ENCODE data around the gene HOXB4.

HOXB4 gene

GRCh38 chr17:48613862-48614694 lies 35.9 kb upstream of the HOXB4 start:
- no peak for DNase-seq

GRCh38 chr17:48612854-48613691 lies 34.9 kb upstream of the HOXB4 start:
- peak; percentile 49 for DNase-seq

GRCh38 chr17:48612456-48612853 lies 34.3 kb upstream of the HOXB4 start:
- DNase-seq, result no peak

GRCh38 chr17:48611681-48612455 lies 33.7 kb upstream of the HOXB4 start:
- DNase-seq, result no peak

GRCh38 chr17:48611213-48611612 lies 33.1 kb upstream of the HOXB4 start:
- no peak for DNase-seq

- DNase-seq, result no peak
These were observed 32.4 kb upstream of the HOXB4 start, which contains the start of gene HOXB7 for GRCh38 chr17:48610282-48611211. Gene HOXB7, minus strand, starts transcription at chr17:48611017. Its CDS starts 99 bp downstream, at chr17:48610918.

- DNase-seq, result no peak
These were observed 31.7 kb upstream of the HOXB4 start for GRCh38 chr17:48609759-48610281.

- no peak for DNase-seq
These were observed 30.9 kb upstream of the HOXB4 start for GRCh38 chr17:48609033-48609432.

- no peak for DNase-seq
These were observed 30.3 kb upstream of the HOXB4 start for GRCh38 chr17:48608494-48608834.

- no peak for DNase-seq
These were observed 28.9 kb upstream of the HOXB4 start for GRCh38 chr17:48606892-48607614.

GRCh38 chr17:48605991-48606891 lies 28.1 kb upstream of the HOXB4 start:
- DNase-seq, result no peak

GRCh38 chr17:48605409-48605919 lies 27.3 kb upstream of the HOXB4 start:
- DNase-seq, result no peak

GRCh38 chr17:48604770-48605329 lies 26.7 kb upstream of the HOXB4 start, which contains the start of gene HOXB6:
Gene HOXB6, minus strand, starts transcription at chr17:48604986. Its CDS starts 6,836 bp downstream, at chr17:48598150.
- DNase-seq, result no peak

GRCh38 chr17:48603959-48604769 lies 26.0 kb upstream of the HOXB4 start:
- no peak for DNase-seq

- DNase-seq, result no peak
These were observed 23.6 kb upstream of the HOXB4 start for GRCh38 chr17:48601539-48602425.

GRCh38 chr17:48601207-48601538 lies 23.0 kb upstream of the HOXB4 start:
- no peak for DNase-seq

All from NCI-H526 treated with DMSO at 0.1 percent for 48 hours (cell line).